ENCODE results near the gene DRD4.

DRD4 gene

GRCh38 chr11:628056-628455 is 9.0 kb upstream of the DRD4 start:
- no peak for TF ChIP-seq EZH2phosphoT487 (IDR thresholded peaks at IDR 0.05; ENCODE audit: low read length)
- no peak for TF ChIP-seq CTCF (IDR thresholded peaks at IDR 0.05; ENCODE audit: low read length)
- TF ChIP-seq EZH2 (optimal IDR thresholded peaks at IDR 0.05; ENCODE audit: low read depth, low read length): no peak
- Histone ChIP-seq H3K27me3 (replicated peaks; ENCODE audit: insufficient read depth, low read length) (no peaks in the 10 kb centered on the region), H2AFZ (ENCODE audit: low read length) (no peak overlapping the region), H3K4me3 (ENCODE audit: low read length) (no peak overlapping the region), H3K4me1 (ENCODE audit: low read length) (peaks cover 13% of the 10 kb centered on the region), H3K9ac (ENCODE audit: low read length) (no peak overlapping the region), H3K9me3 (replicated peaks; ENCODE audit: insufficient read depth, low read length) (no peaks in the 10 kb centered on the region), H3K27ac (ENCODE audit: low read length) (no peak overlapping the region), H3K79me2 (ENCODE audit: low read length) (no peaks in the 10 kb centered on the region), H3K9me2 (replicated peaks; ENCODE audit: insufficient read depth, low read length) (no peaks in the 10 kb centered on the region), H3K4me2 (ENCODE audit: low read depth, low read length) (peak overlapping the region; percentile 73), H3K36me3 (replicated peaks; ENCODE audit: insufficient read depth, low read length) (no peaks in the 10 kb centered on the region), H3F3A (ENCODE audit: insufficient read depth, low read length) (peaks cover 18% of the 10 kb centered on the region), H4K20me1 (ENCODE audit: insufficient read depth, low read length) (no peaks in the 10 kb centered on the region)
- no peak for DNase-seq

- Histone ChIP-seq H3K27ac (ENCODE audit: low read length) (peak overlapping the region; percentile 64; the same call in 1 of the 2 replicates), H3K4me1 (ENCODE audit: low read length) (peaks cover 13% of the 10 kb centered on the region), H4K20me1 (ENCODE audit: insufficient read depth, low read length) (no peaks in the 10 kb centered on the region), H3K9me2 (replicated peaks; ENCODE audit: insufficient read depth, low read length) (no peaks in the 10 kb centered on the region), H3K4me2 (ENCODE audit: low read depth, low read length) (peak overlapping the region; percentile 73; the same call in 1 of the 2 replicates), H3K27me3 (replicated peaks; ENCODE audit: insufficient read depth, low read length) (no peaks in the 10 kb centered on the region), H3F3A (ENCODE audit: insufficient read depth, low read length) (peaks cover 18% of the 10 kb centered on the region), H3K79me2 (ENCODE audit: low read length) (no peaks in the 10 kb centered on the region), H3K36me3 (replicated peaks; ENCODE audit: insufficient read depth, low read length) (no peaks in the 10 kb centered on the region), H3K9ac (ENCODE audit: low read length) (no peak overlapping the region), H3K9me3 (replicated peaks; ENCODE audit: insufficient read depth, low read length) (no peaks in the 10 kb centered on the region), H3K4me3 (ENCODE audit: low read length) (0 out of 2 replicates have a peak overlapping the region, but pooled peaks have one; percentile 17), H2AFZ (ENCODE audit: low read length) (no peak overlapping the region)
- TF ChIP-seq CTCF (IDR thresholded peaks at IDR 0.05; ENCODE audit: low read length) (peak; percentile 29), EZH2 (optimal IDR thresholded peaks at IDR 0.05; ENCODE audit: low read depth, low read length) (no peak), EZH2phosphoT487 (IDR thresholded peaks at IDR 0.05; ENCODE audit: low read length) (no peak)
- peak; percentile 77 for DNase-seq
Observed at GRCh38 chr11:629237-629583, 7.9 kb upstream of the DRD4 start.

GRCh38 chr11:630871-631270 is 6.2 kb upstream of the DRD4 start:
- Histone ChIP-seq H3K27me3 (replicated peaks; ENCODE audit: insufficient read depth, low read length) (no peaks in the 10 kb centered on the region), H3F3A (ENCODE audit: insufficient read depth, low read length) (peaks cover 18% of the 10 kb centered on the region), H3K36me3 (replicated peaks; ENCODE audit: insufficient read depth, low read length) (no peaks in the 10 kb centered on the region), H3K27ac (ENCODE audit: low read length) (no peak overlapping the region), H3K4me2 (ENCODE audit: low read depth, low read length) (no peak overlapping the region), H3K4me3 (ENCODE audit: low read length) (no peak overlapping the region), H4K20me1 (ENCODE audit: insufficient read depth, low read length) (no peaks in the 10 kb centered on the region), H3K79me2 (ENCODE audit: low read length) (no peaks in the 10 kb centered on the region), H2AFZ (ENCODE audit: low read length) (no peak overlapping the region), H3K9me3 (replicated peaks; ENCODE audit: insufficient read depth, low read length) (no peaks in the 10 kb centered on the region), H3K9ac (ENCODE audit: low read length) (no peak overlapping the region), H3K4me1 (ENCODE audit: low read length) (peaks cover 13% of the 10 kb centered on the region), H3K9me2 (replicated peaks; ENCODE audit: insufficient read depth, low read length) (no peaks in the 10 kb centered on the region)
- TF ChIP-seq EZH2phosphoT487 (IDR thresholded peaks at IDR 0.05; ENCODE audit: low read length): no peak
- TF ChIP-seq EZH2 (optimal IDR thresholded peaks at IDR 0.05; ENCODE audit: low read depth, low read length): no peak
- no peak for TF ChIP-seq CTCF (IDR thresholded peaks at IDR 0.05; ENCODE audit: low read length)
- no peak for DNase-seq

Data from MM.1S (cell line).